HG03432 (cell line): ENCODE data around the gene GHRL.
"Not testable (repeated sequence)": the region's sequence is repeated elsewhere in the genome, so short reads cannot be mapped to it uniquely, and the experiment has no call there.

Experiments
- ATAC-seq: cut with Tn5 transposase; IDR thresholded peaks from one replicate; pipeline ENCODE4 v1.9.1; 2021; ENCODE audit warnings: mild to moderate bottlenecking, moderate library complexity; ENCODE audit not compliant: unreplicated experiment

Gene GHRL

DNA sequence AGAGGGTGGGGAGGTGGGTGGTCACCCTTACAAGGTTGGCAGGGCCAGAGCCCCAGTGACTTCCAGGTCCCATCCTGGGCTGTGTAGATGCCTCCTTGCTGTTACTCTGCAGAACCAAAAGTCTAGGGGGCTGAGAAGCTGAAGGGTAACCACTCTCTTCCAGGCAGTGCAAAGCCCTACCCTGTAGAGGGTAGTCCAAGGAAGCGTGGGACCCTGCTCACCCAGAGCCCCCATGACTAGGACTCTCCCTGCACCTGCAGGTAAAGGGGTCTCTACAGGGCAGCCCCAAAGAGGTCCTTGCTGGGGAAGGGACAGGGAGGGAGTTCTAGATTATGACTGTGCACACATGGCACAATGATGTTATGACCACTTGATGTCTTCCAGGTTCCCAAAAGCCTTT lies 14.2 kb downstream of the GHRL start:
- no peak for ATAC-seq

GRCh38 chr3:10277115-10277625 lies 15.6 kb downstream of the GHRL start:
- no peak for ATAC-seq

- no peak for ATAC-seq
Observed at GRCh38 chr3:10274601-10275000, 18.1 kb downstream of the GHRL start.

GRCh38 chr3:10273702-10274305 lies 18.9 kb downstream of the GHRL start:
- no peak for ATAC-seq

DNA sequence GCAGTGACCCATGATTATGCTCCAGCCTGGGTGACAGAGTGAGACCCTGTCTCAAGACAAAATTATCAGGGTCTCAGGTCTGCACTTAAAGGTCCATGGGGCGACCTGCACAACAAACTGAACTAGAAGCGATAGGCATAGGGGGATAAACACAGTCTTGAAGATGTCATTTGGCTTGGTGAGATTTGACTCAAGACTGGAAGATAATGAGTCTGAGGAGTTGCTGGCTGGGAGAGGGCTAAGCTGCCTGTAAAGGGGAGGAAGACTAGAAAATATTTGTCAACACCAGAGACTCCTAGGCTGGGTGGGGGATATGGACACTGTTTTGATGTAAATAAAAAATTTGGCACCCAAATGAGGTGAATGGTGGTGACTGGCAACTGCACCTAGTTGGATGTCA lies 19.8 kb downstream of the GHRL start:
- ATAC-seq = no peak

GRCh38 chr3:10272476-10272875 lies 20.3 kb downstream of the GHRL start:
- ATAC-seq = not testable (repeated sequence)

GRCh38 chr3:10269443-10269842 lies 23.3 kb downstream of the GHRL start:
- no peak for ATAC-seq

- no peak for ATAC-seq
Observed at GRCh38 chr3:10268930-10269329, 23.8 kb downstream of the GHRL start.

DNA sequence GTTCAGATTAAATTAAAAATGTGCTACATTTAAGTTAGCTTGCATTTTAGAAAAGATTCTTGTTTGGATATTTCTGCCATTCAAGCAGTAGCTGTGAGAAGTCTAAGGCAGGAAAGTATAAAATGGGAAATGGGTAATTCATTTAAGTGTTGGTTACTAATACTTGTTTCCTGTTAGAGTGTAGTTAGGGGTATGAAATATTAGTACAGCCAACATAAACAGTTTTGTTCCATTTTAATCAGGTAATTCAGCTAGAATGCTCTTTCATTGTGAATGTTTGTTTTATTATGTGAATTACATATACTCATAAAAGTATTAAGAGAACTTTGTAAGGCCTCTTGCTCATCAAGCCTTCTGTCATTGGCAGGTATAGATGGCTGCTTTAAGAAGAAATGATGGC lies 24.6 kb downstream of the GHRL start:
- no peak for ATAC-seq

- not testable (repeated sequence) for ATAC-seq
Observed at GRCh38 chr3:10266936-10267335, 25.8 kb downstream of the GHRL start.

DNA sequence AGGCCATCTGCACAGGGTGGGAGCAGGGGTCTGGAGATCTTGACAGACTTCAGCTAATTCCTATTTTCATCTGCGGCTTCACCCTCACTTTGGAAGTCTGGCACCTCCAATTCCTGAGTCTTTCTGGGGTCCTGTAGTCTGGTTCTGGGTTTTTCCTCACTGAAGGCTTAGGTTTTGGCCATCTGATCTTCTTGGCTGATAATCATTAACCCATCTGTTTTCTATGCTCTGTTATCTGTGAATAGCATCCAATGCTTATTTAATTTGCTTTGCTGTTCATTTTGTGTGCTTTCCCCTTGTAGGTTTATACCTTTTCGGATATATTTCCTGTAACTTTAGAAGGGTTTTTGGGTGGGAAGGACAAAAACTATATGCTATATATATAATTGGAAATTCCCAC lies 26.9 kb downstream of the GHRL start:
- no peak for ATAC-seq

DNA sequence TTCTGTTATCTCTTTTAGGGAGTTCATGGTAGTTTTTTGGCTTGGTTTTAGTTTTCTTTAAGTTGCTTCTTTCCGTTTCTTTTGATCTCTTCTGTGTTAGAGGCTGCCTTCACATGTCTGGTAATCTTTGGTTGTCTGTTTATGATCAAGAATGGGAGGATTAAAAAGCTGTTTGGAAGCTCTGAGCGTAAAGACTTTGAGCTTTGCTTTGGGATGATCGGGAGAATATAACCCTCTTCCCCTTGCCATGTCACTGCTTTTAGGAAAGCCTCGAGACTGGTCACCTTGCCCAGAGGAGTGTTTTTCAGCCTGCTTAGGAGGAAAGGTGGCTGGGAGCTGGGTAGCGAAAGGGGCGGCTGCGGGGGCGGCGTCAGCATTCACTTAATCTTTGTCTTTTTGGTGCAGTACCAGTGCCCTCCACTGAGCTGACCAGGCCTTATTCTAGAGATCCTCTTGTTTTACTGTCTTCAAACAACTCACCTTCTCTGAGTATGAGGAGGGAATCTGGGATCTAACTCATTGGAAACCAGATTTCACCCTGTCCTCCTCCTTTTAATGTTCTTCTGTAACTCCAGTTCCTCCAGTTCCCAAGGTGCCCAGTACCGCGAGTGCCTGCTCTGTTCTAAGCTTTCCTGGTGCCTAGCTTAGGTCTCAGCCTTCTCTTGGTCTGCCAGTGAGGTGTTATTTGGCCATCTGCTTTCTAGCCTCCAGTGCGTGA lies 28.9 kb downstream of the GHRL start:
- ATAC-seq = no peak

- no peak for ATAC-seq
Observed at GRCh38 chr3:10262027-10262426, 30.7 kb downstream of the GHRL start.

DNA sequence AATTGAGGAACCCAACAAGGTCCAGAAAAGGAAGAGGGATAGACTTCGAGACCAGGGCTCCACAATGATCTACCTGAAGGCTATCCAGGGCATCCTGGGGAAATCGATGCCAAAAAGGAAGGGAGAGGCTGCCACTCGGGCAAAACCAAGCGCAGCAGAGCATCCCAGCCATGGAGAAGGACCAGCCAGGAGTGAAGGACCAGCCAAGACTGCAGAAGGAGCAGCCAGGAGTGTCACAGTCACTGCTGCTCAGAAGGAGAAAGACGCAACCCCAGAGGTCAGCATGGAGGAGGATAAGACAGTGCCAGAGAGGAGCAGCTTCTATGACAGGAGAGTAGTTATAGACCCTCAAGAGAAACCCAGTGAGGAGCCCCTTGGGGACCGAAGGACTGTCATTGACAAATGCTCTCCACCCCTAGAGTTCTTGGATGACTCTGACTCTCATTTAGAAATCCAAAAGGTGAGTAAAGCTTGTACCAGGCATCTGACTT lies 32.5 kb downstream of the GHRL start:
- no peak for ATAC-seq

- no peak for ATAC-seq
Observed at GRCh38 chr3:10259798-10260197, 32.9 kb downstream of the GHRL start.

DNA sequence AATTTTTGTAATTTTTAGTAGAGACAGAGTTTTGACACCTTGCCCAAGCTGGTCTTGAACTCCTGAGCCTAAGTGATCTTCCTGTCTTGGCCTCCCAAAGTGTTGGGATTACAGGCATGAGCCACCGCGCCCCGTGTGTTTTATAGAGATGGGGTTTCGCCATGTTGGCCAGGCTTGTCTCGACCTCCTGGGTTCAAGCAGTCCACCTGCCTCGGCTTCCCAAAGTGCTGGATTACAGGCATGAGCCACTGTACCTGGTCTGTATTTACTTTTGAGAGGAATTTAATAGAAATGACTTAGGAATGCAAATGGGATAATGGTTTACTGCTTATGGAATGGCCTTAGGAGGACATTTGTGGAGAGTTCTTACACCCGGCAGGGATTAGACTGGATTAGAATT lies 33.7 kb downstream of the GHRL start:
- no peak for ATAC-seq

DNA sequence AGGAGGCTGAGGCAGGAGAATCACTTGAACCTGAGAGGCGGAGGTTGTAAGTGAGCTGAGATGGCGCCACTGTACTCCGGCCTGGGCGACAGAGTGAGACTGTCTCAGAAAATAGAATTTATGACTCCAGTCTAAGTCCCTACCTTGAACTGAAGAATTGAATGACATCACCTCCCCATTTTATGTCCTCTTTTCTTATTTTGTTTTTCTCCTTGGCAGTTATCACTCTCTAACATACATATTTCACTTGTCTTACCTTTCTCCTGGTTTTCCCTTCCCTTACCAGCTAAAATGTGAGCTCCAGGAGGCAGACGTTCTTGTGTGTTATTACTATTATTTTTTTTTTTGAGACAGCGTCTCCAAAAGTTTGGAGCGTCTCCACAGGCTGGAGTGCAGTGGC lies 36.9 kb downstream of the GHRL start:
- ATAC-seq = no peak

DNA sequence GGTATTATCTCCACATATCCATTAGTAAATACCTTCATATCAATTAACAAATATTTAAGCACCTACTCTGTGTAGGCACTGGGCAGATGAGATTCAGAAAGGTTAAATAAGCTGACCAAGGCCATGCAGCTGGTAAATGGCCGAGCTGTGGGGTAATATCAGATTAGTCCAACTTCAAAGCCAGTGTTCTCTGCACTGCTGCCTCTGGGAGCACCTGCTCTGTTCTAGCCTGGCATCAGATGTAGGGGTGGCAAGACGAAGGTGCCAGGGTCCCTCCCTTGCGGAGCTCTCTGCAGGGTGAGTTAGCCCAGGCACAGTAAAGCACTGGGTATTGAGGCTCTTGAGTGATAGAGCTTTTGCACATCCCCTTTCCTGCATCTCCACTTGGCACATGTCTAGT lies 39.0 kb downstream of the GHRL start:
- ATAC-seq = no peak

- no peak for ATAC-seq
Observed at GRCh38 chr3:10251006-10251405, 41.7 kb downstream of the GHRL start.

GRCh38 chr3:10249833-10250232 lies 42.9 kb downstream of the GHRL start:
- ATAC-seq = no peak

DNA sequence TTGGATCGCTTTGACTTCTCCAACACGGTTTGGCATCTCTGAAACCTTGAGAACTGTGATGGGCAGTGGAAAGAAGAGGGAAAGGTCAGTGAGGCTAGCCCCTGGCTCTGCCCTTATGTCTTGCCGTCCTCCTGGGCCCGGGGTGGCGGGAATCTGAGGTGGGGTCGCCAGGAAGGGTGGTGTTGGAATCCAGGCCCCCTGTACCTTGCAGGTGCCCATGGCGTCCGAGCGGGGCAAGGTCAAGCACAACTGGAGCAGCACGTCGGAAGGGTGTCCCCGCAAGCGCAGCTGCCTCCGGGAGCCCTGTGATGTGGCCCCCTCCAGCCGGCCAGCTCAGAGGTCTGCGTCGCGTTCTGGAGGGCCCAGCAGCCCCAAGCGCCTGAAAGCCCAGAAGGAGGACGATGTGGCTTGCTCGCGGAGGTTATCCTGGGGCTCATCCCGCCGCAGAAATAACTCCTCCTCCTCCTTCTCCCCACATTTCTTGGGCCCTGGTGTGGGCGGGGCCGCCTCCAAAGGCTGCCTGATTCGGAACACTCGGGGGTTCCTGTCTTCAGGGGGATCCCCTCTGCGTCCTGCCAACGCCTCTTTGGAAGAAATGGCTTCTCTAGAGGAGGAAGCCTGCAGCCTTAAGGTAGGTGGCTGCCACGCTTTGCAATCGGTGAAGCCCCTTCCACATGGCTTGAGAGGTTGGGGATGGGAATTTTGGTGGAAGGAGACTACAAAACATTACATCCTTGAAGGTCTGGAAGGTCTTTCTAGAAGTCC lies 43.6 kb downstream of the GHRL start:
- peak; percentile 19 for ATAC-seq
